HepG2 (cell line): Measurements from ENCODE around the gene SLC13A3. TPM values are rescaled to one million over a fixed set of nuclear protein-coding genes. Genes with fewer than 3 reads are reported as not detected.

ENCODE experiments used
- ATAC-seq: fragments of 200-7000 bp; cut with Tn5 transposase; 3 replicates; pipeline ENCODE4 v1.9.1; 2020; ENCODE audit warnings: mild to moderate bottlenecking, moderate library complexity
- BruUV-seq: library from RNA; stranded (reverse); fragments of 400-500 nt; replicated peaks from 2 replicates; lab custom pipeline; 2021; lab: Mats Ljungman, UMichigan
- CTCF ChIA-PET: fragments of 300-600 bp; formaldehyde crosslinking; extraction: SDS; loops from one replicate; lab custom pipeline; 2021; ENCODE audit warnings: low total read pairs, inconsistent platforms, low intra/inter-chr PET ratio; lab: Yijun Ruan, JAX
- POLR2A ChIA-PET: fragments of 350-600 bp; sonication (Branson Sonifier 250); formaldehyde crosslinking; loops from one replicate; lab custom pipeline; 2020; ENCODE audit warnings: antibody characterized with exemption, inconsistent platforms; lab: Yijun Ruan, JAX
- DNase-seq: peaks from one replicate; pipeline ENCODE4 v3.0.0-alpha.2; 2015; ENCODE audit warnings: low spot score
- FAIRE-seq: peaks from 3 replicates; lab custom pipeline; 2011; peaks lifted over from hg19 to GRCh38; lab: Jason Lieb, UNC
- H2AFZ ChIP-seq: one replicate; pipeline ENCODE4 v1.6.1; 2011; ENCODE audit warnings: low read length, inconsistent platforms
- H3K27ac ChIP-seq: fragments of 300-600 bp; 3 replicates; pipeline ENCODE4 v1.8.0; 2011; ENCODE audit warnings: mixed run types, mild to moderate bottlenecking, mixed read lengths, low read length, inconsistent platforms; ENCODE audit not compliant: insufficient read depth; ENCODE audit errors: extremely low read length
- H3K27me3 ChIP-seq, 2 experiments: fragments of 200-600 bp in 1 of 2; 2 replicates in 1 of 2; 3 replicates in 1 of 2; pipeline versions ENCODE4 v1.6.0 to v1.8.0; 2011; ENCODE audit warnings: low read length in 2 of 2, mild to moderate bottlenecking in 2 of 2, moderate library complexity in 2 of 2, inconsistent platforms in 1 of 2; ENCODE audit not compliant: insufficient read depth in 2 of 2, control insufficient read depth in 1 of 2
- H3K36me3 ChIP-seq, 2 experiments: fragments of 200-600 bp in 1 of 2; replicated peaks in 1 of 2; 2 replicates in 1 of 2; 3 replicates in 1 of 2; pipeline versions ENCODE4 v1.5.1 to v1.8.0; 2011; ENCODE audit warnings: low read length in 2 of 2, inconsistent platforms in 1 of 2; ENCODE audit not compliant: insufficient read depth in 2 of 2, control insufficient read depth in 1 of 2
- H3K4me1 ChIP-seq: 2 replicates; pipeline ENCODE4 v1.5.1; 2012; ENCODE audit warnings: low read length, inconsistent platforms; ENCODE audit not compliant: insufficient read depth
- H3K4me2 ChIP-seq: 2 replicates; pipeline ENCODE4 v1.6.0; 2011; ENCODE audit warnings: low read depth, low read length, inconsistent platforms
- H3K4me3 ChIP-seq, 3 experiments: fragments of 200-600 bp in 1 of 3; sonication (generic), shearing (Covaris generic) in 1 of 3; replicated peaks in 1 of 3; 2 replicates each; pipeline ENCODE4 v1.5.1; 2011 to 2016; ENCODE audit warnings: low read length in 3 of 3, inconsistent platforms in 2 of 3, low read depth in 2 of 3, mild to moderate bottlenecking in 2 of 3, control low read depth in 1 of 3, mixed read lengths in 1 of 3; ENCODE audit not compliant: insufficient read depth in 1 of 3
- H3K79me2 ChIP-seq: one replicate; pipeline ENCODE4 v1.6.1; 2011; ENCODE audit warnings: low read length, inconsistent platforms; ENCODE audit not compliant: insufficient read depth
- H3K9ac ChIP-seq: 2 replicates; pipeline ENCODE4 v1.6.0; 2011; ENCODE audit warnings: mild to moderate bottlenecking, low read depth, low read length, inconsistent platforms; ENCODE audit not compliant: insufficient read depth
- H3K9me3 ChIP-seq: 2 replicates; pipeline ENCODE4 v1.5.1; 2012; ENCODE audit warnings: mild to moderate bottlenecking, low read length
- H4K20me1 ChIP-seq: 2 replicates; pipeline ENCODE4 v1.6.0; 2011; ENCODE audit warnings: inconsistent platforms, mild to moderate bottlenecking, low read length, moderate library complexity; ENCODE audit not compliant: insufficient read depth
- KLF9 ChIP-seq: IDR thresholded peaks from 2 replicates; pipeline ENCODE4 v1.6.1; 2016; ENCODE audit warnings: low read depth
- NRL ChIP-seq: sonication (generic); formaldehyde crosslinking; IDR thresholded peaks from 2 replicates; pipeline ENCODE4 v1.5.0; 2020; ENCODE audit warnings: missing genetic modification reagents, mild to moderate bottlenecking, moderate library complexity, borderline replicate concordance
- SRF ChIP-seq: IDR thresholded peaks from 2 replicates; pipeline ENCODE4 v1.6.1; 2011; ENCODE audit warnings: mild to moderate bottlenecking, low read depth, low read length, moderate library complexity
- TBX2 ChIP-seq: sonication (generic); formaldehyde crosslinking; IDR thresholded peaks from 2 replicates; pipeline ENCODE4 v1.5.0; 2020; ENCODE audit warnings: missing genetic modification reagents, mild to moderate bottlenecking, borderline replicate concordance
- ZFP36L2 ChIP-seq: sonication (generic); formaldehyde crosslinking; IDR thresholded peaks from 2 replicates; pipeline ENCODE4 v1.4.0; 2020; ENCODE audit warnings: missing genetic modification reagents
- ZMYM3 ChIP-seq: sonication (generic); formaldehyde crosslinking; IDR thresholded peaks from 2 replicates; pipeline ENCODE4 v1.5.1; 2020; ENCODE audit warnings: mild to moderate bottlenecking, missing genetic modification reagents
- ZNF430 ChIP-seq: sonication (generic); formaldehyde crosslinking; IDR thresholded peaks from 2 replicates; pipeline ENCODE4 v1.9.0; 2021; ENCODE audit warnings: mild to moderate bottlenecking, missing genetic modification reagents
- ZNF768 ChIP-seq: sonication (generic); formaldehyde crosslinking; IDR thresholded peaks from 2 replicates; pipeline ENCODE4 v1.4.0; 2020; ENCODE audit warnings: missing genetic modification reagents
- ZSCAN25 ChIP-seq: sonication (generic); formaldehyde crosslinking; IDR thresholded peaks from 2 replicates; pipeline ENCODE4 v1.8.0; 2022; ENCODE audit warnings: mild to moderate bottlenecking, missing genetic modification reagents
- WGBS: methylation state at CpG from one replicate; pipeline ENCODE4 v1.1.6; 2017; ENCODE audit warnings: low lambda C conversion rate; 5-methylcytosine and 5-hydroxymethylcytosine counted together
- in situ Hi-C: cut with HindIII; loops from 2 replicates; pipeline ENCODE4 v1.10.0; 2017; ENCODE audit warnings: low pct_unique_long_range_greater_than_20kb; ENCODE audit not compliant: extremely low pct_ligation_motif_present
- intact Hi-C: fragments of 100-400 bp; cut with micrococcal nuclease; formaldehyde crosslinking; loops from one replicate; pipeline ENCODE4 v1.10.0; 2022; ENCODE audit not compliant: unreplicated experiment
- polyA plus RNA-seq, 8 experiments: library from polyadenylated mRNA; depleted of rRNA in 3 of 8; stranded (reverse) in 7 of 8; unstranded in 1 of 8; fragments of >200 nt; fragmentation: Illumina TruSeq in 4 of 8; extraction: Trizol in 4 of 8; gene quantifications; 2 replicates each; pipeline versions ENCODE4 v1.2.1 to v1.2.3, GENCODE V29; 2011 to 2016; ENCODE audit warnings: low read depth in 4 of 8, missing spikeins in 1 of 8, mixed read lengths in 1 of 8; ENCODE audit not compliant: insufficient read depth in 1 of 8
- total RNA-seq, 5 experiments: library from RNA; depleted of rRNA; stranded (reverse); fragments of >200 nt; fragmentation: Illumina TruSeq; extraction: Trizol; gene quantifications; 2 replicates each; pipeline ENCODE4 v1.2.3, GENCODE V29; 2016; ENCODE audit warnings: low read depth in 1 of 5
- TF ChIP-seq, protein P1 (sequence below), 2 experiments: fragments of 450-650 bp in 1 of 2; sonication (generic) in 1 of 2; formaldehyde crosslinking in 1 of 2; IDR thresholded peaks; 2 replicates each; pipeline versions ENCODE4 v1.6.1 to v1.8.0; 2016 to 2022; ENCODE audit warnings: antibody characterized with exemption in 1 of 2, mild to moderate bottlenecking in 1 of 2, missing genetic modification reagents in 1 of 2

The SLC13A3 gene
- total and polyA plus RNA-seq, 2 of the 13 experiments (the other 11 are each of a cell fraction or from before 2014, with no cell fraction given), result 66.5 to 76.0 TPM

DNA sequence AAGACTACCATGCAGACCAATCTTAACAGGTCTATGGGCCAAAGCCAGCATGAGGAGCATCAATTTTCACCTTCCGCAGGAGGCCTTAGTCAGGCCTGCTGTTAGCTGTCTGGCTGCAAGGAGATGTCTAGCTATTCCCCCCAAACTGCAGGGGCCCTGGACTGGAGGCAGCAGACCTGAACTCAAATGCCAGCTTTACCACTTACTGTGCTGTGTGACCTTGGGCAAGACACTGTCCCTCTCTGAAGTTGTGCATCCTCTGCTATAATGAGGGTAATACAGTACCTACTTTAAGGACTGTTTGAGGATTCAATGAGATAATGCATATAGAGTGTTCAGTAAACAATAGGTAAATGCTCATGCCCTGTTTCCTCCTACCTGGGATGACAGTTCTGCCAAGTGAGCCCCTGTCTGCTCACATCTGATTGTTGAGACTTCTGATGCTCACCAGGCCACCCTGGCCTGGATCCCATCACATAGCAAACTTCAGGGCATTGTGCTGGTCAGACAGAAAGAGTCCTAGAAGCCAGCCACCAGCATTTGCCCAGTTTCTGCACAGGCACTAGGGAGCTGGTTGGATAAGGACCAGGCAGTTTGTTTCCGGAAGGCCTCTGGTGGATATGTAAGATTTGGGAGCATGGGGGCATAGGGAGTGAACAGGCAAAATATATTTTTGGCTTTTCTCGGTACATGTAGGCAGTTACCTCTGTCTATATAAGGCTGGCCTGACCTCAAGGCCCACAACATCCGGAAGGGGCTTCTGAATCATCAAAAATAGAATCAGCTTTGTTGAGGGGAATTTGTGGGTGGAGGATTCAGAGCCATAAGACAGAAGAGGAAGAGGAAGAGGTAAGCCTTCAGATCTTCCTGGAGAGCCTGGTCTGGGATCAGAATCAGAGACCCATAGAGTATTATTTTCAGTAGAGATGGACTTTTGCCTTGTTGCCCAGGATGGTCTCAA, 98.5 kb downstream of the SLC13A3 start (continued):
- TF ChIP-seq ZNF768 (CRISPR knock-in tag) (peak; percentile 96), ZMYM3 (CRISPR knock-in tag) (peak; percentile 56), ZFP36L2 (CRISPR knock-in tag) (no peak), NRL (0 out of 2 replicates have a peak, but pooled peaks have one; percentile 26)

GRCh38 chr20:46551522-46552381, 99.5 kb downstream of the SLC13A3 start:
- Histone ChIP-seq H2AFZ (no peak overlapping the region), H3K9ac (no peak overlapping the region), H3K4me2 (peak overlapping the region; percentile 22; the same call in 1 of the 2 replicates), H3K27me3 (peaks cover 5 to 18% of the 10 kb centered on the region in 2 experiments; a peak in 3 of 5 replicates), H3K27ac (no peak overlapping the region), H4K20me1 (no peaks in the 10 kb centered on the region), H3K79me2 (no peaks in the 10 kb centered on the region), H3K9me3 (no peaks in the 10 kb centered on the region), H3K4me3 (no peak overlapping the region), H3K36me3 (no peaks in the 10 kb centered on the region), H3K4me1 (peaks cover 40% of the 10 kb centered on the region)
- intact Hi-C loops (no loop called here), in situ Hi-C loops (no loop called here)
- DNase-seq (peak; percentile 55), FAIRE-seq (peak; percentile 8), ATAC-seq (peak; percentile 52)
- WGBS, result 38% methylated on average over 12 of the region's 12 CpGs
- POLR2A ChIA-PET, result interaction anchor here (0.6 to 2.1 kb wide), 3 partner anchors 13 to 138 kb away, joined by 4 read pairs; no protein-coding TSS in a partner anchor
- CTCF ChIA-PET, result no interaction called here
- no TSS peak for BruUV-seq
- TF ChIP-seq TBX2 (CRISPR knock-in tag) (no peak), ZSCAN25 (CRISPR knock-in tag) (0 out of 2 replicates have a peak, but pooled peaks have one; percentile 25), KLF9 (no peak), ZNF430 (CRISPR knock-in tag) (0 out of 2 replicates have a peak, but pooled peaks have one; percentile 26), SRF (peak; percentile 87)
- TF ChIP-seq, protein P1, sequence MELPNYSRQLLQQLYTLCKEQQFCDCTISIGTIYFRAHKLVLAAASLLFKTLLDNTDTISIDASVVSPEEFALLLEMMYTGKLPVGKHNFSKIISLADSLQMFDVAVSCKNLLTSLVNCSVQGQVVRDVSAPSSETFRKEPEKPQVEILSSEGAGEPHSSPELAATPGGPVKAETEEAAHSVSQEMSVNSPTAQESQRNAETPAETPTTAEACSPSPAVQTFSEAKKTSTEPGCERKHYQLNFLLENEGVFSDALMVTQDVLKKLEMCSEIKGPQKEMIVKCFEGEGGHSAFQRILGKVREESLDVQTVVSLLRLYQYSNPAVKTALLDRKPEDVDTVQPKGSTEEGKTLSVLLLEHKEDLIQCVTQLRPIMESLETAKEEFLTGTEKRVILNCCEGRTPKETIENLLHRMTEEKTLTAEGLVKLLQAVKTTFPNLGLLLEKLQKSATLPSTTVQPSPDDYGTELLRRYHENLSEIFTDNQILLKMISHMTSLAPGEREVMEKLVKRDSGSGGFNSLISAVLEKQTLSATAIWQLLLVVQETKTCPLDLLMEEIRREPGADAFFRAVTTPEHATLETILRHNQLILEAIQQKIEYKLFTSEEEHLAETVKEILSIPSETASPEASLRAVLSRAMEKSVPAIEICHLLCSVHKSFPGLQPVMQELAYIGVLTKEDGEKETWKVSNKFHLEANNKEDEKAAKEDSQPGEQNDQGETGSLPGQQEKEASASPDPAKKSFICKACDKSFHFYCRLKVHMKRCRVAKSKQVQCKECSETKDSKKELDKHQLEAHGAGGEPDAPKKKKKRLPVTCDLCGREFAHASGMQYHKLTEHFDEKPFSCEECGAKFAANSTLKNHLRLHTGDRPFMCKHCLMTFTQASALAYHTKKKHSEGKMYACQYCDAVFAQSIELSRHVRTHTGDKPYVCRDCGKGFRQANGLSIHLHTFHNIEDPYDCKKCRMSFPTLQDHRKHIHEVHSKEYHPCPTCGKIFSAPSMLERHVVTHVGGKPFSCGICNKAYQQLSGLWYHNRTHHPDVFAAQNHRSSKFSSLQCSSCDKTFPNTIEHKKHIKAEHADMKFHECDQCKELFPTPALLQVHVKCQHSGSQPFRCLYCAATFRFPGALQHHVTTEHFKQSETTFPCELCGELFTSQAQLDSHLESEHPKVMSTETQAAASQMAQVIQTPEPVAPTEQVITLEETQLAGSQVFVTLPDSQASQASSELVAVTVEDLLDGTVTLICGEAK (IDR thresholded peaks at IDR 0.05), result no peak
- TF ChIP-seq, protein P1 (CRISPR knock-in tag; IDR thresholded peaks at IDR 0.05), result 0 out of 2 replicates have a peak, but pooled peaks have one; percentile 12
